Activated T-helper 1 cell treated with anti-CD3 and anti-CD28 coated beads, Interleukin-12 subunit alpha, Interleukin-12 subunit beta, Interleukin-2, Interleukin-4 antibody, amounts not matched to agents 30 ng/mL and 10 ng/mL and 1 ng/mL, durations not matched to agents 14 hours and 24 hours and 36 hours (primary cell): Measurements from ENCODE around the gene GTF2E1. TPM values are rescaled to one million over a fixed set of nuclear protein-coding genes. Genes with fewer than 3 reads are reported as not detected.

Experiments used
- DNase-seq: peaks from one replicate; pipeline ENCODE4 v3.0.0; 2021; ENCODE audit warnings: low spot score
- H3K27ac Mint-ChIP-seq: one replicate; pipeline ENCODE4 v1.8.0; 2021; ENCODE audit warnings: mild to moderate bottlenecking, mixed read lengths
- H3K27me3 Mint-ChIP-seq: one replicate; pipeline ENCODE4 v1.8.0; 2022; ENCODE audit warnings: mild to moderate bottlenecking, moderate library complexity, mixed read lengths; ENCODE audit not compliant: insufficient read depth
- H3K36me3 Mint-ChIP-seq: one replicate; pipeline ENCODE4 v1.8.0; 2021; ENCODE audit warnings: low read depth, mixed read lengths
- H3K4me1 Mint-ChIP-seq: one replicate; pipeline ENCODE4 v1.8.0; 2021; ENCODE audit warnings: low read depth, mixed read lengths
- H3K4me3 Mint-ChIP-seq: one replicate; pipeline ENCODE4 v1.8.0; 2021; ENCODE audit warnings: mild to moderate bottlenecking, moderate library complexity, mixed read lengths
- H3K9me3 Mint-ChIP-seq: one replicate; pipeline ENCODE4 v1.8.0; 2021; ENCODE audit warnings: mixed read lengths
- intact Hi-C: fragments of 100-400 bp; cut with micrococcal nuclease; formaldehyde crosslinking; loops from one replicate; pipeline ENCODE4 v1.15.1; 2024
- total RNA-seq: library from RNA; stranded (reverse); gene quantifications from 2 replicates; pipeline ENCODE4 v1.2.3, GENCODE V29; 2022

The GTF2E1 gene
- total RNA-seq, 1 donor from 2014 or later, result 25.3 TPM

- no peak for DNase-seq
- H3K4me3 Mint-ChIP-seq, result no peak overlapping the region
- no peaks in the 10 kb centered on the region for H3K4me1 Mint-ChIP-seq
- intact Hi-C loops, result no loop called here
- H3K27me3 Mint-ChIP-seq, result no peaks in the 10 kb centered on the region
- H3K9me3 Mint-ChIP-seq, result no peaks in the 10 kb centered on the region
- no peak overlapping the region for H3K27ac Mint-ChIP-seq
- H3K36me3 Mint-ChIP-seq, result no peaks in the 10 kb centered on the region
Observed at GRCh38 chr3:120823156-120823555, 80.6 kb downstream of the GTF2E1 start.

GRCh38 chr3:120824613-120825012 lies 82.1 kb downstream of the GTF2E1 start:
- no peaks in the 10 kb centered on the region for H3K9me3 Mint-ChIP-seq
- H3K4me1 Mint-ChIP-seq, result no peaks in the 10 kb centered on the region
- H3K27ac Mint-ChIP-seq, result no peak overlapping the region
- DNase-seq, result no peak
- no peaks in the 10 kb centered on the region for H3K27me3 Mint-ChIP-seq
- intact Hi-C loops, result no loop called here
- no peak overlapping the region for H3K4me3 Mint-ChIP-seq
- H3K36me3 Mint-ChIP-seq, result no peaks in the 10 kb centered on the region

GRCh38 chr3:120828796-120829195 lies 86.3 kb downstream of the GTF2E1 start:
- Mint-ChIP-seq H3K4me1 (no peaks in the 10 kb centered on the region), H3K27ac (no peak overlapping the region), H3K36me3 (no peaks in the 10 kb centered on the region), H3K4me3 (no peak overlapping the region), H3K9me3 (no peaks in the 10 kb centered on the region), H3K27me3 (no peaks in the 10 kb centered on the region)
- intact Hi-C loops, result no loop called here
- no peak for DNase-seq

GRCh38 chr3:120831066-120831465 lies 88.5 kb downstream of the GTF2E1 start:
- H3K9me3 Mint-ChIP-seq, result no peaks in the 10 kb centered on the region
- no peak overlapping the region for H3K4me3 Mint-ChIP-seq
- no peaks in the 10 kb centered on the region for H3K27me3 Mint-ChIP-seq
- no peaks in the 10 kb centered on the region for H3K36me3 Mint-ChIP-seq
- no peaks in the 10 kb centered on the region for H3K4me1 Mint-ChIP-seq
- no peak overlapping the region for H3K27ac Mint-ChIP-seq
- no peak for DNase-seq
- intact Hi-C loops, result no loop called here

Other genes with a start within 250 kb of the GTF2E1 start
- 107 and 108 TPM in 2 replicates for gene NDUFB4, start 146.4 kb upstream of the GTF2E1 start, total RNA-seq
- 0.16 TPM in 1 of 2 replicates, not detected in the other for gene HGD, start 60.5 kb upstream of the GTF2E1 start, total RNA-seq
- gene RABL3, start 228 bp upstream of the GTF2E1 start, total RNA-seq, result 24.3 and 25.6 TPM in 2 replicates
- not detected in 2 replicates for gene STXBP5L, start 165.5 kb downstream of the GTF2E1 start, total RNA-seq